ENCODE measurements around the gene B4GALNT1. TPM values are rescaled to one million over a fixed set of nuclear protein-coding genes. Genes with fewer than 3 reads are reported as not detected.

Gene B4GALNT1
- total RNA-seq, 1 donor from 2014 or later = 83.9 TPM

DNA sequence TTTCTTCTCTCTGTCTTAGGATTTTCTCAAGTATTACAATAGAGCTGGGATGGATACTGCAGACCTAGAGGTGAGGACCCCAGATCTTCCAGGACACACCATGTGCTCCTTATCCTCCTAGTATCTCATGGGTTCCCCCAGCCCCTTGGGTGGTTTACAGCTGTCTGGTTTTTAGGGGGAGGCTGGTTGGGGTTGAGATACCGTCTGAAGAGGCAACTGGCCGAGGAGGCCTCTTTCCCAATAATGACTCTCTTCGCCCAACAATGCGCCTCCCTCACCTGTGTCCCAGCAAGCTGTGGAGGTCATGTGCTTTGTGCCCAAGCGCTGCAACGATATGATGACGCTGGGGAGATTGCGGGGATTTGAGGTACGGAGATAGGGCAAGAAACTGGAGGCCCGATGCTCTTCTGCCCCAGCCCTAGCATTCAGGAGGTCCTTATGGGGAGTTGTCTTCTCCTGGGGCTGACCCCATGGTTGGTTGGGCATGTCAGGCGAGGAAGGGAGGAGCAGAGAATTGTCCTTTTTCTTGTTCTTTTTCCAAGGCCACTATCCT is 18.0 kb downstream of the B4GALNT1 start:
- peaks cover 7% of the 10 kb centered on the region for H3K36me3 Mint-ChIP-seq (ENCODE audit: unreplicated experiment)
- peaks cover 11% of the 10 kb centered on the region for H3K9me3 Mint-ChIP-seq (ENCODE audit: unreplicated experiment)
- peaks cover 16% of the 10 kb centered on the region for H3K27me3 Mint-ChIP-seq (ENCODE audit: unreplicated experiment)
- H3K4me3 Mint-ChIP-seq (ENCODE audit: unreplicated experiment) = peak overlapping the region; percentile 25
- H3K4me1 Mint-ChIP-seq (ENCODE audit: low read depth, unreplicated experiment) = peaks cover 36% of the 10 kb centered on the region
- TF ChIP-seq, protein P1, sequence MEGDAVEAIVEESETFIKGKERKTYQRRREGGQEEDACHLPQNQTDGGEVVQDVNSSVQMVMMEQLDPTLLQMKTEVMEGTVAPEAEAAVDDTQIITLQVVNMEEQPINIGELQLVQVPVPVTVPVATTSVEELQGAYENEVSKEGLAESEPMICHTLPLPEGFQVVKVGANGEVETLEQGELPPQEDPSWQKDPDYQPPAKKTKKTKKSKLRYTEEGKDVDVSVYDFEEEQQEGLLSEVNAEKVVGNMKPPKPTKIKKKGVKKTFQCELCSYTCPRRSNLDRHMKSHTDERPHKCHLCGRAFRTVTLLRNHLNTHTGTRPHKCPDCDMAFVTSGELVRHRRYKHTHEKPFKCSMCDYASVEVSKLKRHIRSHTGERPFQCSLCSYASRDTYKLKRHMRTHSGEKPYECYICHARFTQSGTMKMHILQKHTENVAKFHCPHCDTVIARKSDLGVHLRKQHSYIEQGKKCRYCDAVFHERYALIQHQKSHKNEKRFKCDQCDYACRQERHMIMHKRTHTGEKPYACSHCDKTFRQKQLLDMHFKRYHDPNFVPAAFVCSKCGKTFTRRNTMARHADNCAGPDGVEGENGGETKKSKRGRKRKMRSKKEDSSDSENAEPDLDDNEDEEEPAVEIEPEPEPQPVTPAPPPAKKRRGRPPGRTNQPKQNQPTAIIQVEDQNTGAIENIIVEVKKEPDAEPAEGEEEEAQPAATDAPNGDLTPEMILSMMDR (IDR thresholded peaks at IDR 0.05; ENCODE audit: partially characterized antibody, unreplicated experiment) = no peak
- no peak overlapping the region for H3K27ac Mint-ChIP-seq (ENCODE audit: unreplicated experiment)
- no peak for DNase-seq

DNA sequence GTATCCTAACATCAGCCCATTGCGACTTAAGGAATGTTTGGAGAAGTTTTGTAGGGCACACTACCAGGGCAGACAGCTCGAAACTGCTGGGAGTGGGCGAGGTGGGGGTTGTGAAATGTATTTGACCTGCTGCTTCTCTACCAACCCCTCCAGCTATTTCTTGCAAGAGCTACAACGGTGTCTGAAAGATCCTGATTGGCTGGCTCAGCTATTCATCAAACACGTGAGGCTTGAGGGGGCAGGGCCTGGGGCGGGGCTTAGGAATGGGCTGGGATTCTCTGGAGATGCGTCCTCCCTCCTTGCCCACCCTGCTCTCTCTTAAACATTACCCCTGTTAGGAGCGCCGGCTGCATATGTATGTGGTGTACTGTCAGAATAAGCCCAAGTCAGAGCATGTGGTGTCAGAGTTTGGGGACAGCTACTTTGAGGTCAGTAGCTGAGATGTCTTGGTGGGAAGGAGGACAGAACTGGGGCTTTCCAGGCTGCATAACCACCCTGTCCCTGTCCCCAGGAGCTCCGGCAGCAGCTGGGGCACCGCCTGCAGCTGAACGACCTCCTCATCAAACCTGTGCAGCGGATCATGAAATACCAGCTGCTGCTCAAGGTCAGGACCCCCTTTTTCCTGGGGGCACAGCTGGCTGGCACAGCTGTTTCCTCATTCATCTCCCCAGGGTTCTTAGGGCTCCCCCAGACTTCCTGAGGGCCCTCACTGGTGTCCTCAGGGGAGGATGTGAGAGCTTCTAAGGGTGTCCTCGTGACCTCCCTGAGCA is 18.6 kb downstream of the B4GALNT1 start:
- Mint-ChIP-seq H3K27me3 (ENCODE audit: unreplicated experiment) (peaks cover 17% of the 10 kb centered on the region), H3K4me3 (ENCODE audit: unreplicated experiment) (peak overlapping the region; percentile 67), H3K4me1 (ENCODE audit: low read depth, unreplicated experiment) (peaks cover 38% of the 10 kb centered on the region), H3K9me3 (ENCODE audit: unreplicated experiment) (peaks cover 11% of the 10 kb centered on the region), H3K36me3 (ENCODE audit: unreplicated experiment) (peaks cover 7% of the 10 kb centered on the region), H3K27ac (ENCODE audit: unreplicated experiment) (peak overlapping the region; percentile 68)
- TF ChIP-seq, protein P1 (IDR thresholded peaks at IDR 0.05; ENCODE audit: partially characterized antibody, unreplicated experiment) = no peak
- peak; percentile 71 for DNase-seq

DNA sequence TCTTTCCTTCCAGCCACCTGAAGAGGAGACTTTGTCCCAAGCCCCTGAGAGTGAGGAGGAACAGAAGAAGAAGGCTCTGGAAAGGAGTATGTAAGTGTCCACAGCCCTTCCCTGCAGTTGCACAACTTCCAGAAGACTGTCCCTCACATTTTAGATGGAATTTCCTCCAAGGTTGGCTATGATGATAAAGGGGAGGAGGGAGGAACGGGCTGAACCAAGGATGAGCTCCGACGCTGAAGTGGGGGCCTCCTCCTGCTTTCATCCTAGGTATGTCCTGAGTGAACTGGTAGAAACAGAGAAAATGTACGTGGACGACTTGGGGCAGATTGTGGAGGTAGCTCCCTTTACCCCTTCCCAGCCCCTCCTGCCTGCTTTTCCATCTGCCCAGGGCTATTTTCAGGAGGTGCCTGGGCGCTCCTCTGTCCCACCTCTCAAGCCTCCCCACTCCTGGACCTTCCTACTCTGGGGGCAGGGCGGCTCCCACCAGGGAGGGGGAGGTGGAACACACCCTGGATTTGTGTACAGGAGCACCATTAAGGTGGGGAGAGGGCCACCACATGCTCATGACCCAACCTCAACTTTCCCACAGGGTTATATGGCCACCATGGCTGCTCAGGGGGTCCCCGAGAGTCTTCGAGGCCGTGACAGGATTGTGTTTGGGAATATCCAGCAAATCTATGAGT is 19.4 kb downstream of the B4GALNT1 start:
- TF ChIP-seq, protein P1 (IDR thresholded peaks at IDR 0.05; ENCODE audit: partially characterized antibody, unreplicated experiment) = no peak
- no peak for DNase-seq
- Mint-ChIP-seq H3K36me3 (ENCODE audit: unreplicated experiment) (peaks cover 7% of the 10 kb centered on the region), H3K27me3 (ENCODE audit: unreplicated experiment) (peaks cover 9% of the 10 kb centered on the region), H3K9me3 (ENCODE audit: unreplicated experiment) (peaks cover 13% of the 10 kb centered on the region), H3K4me1 (ENCODE audit: low read depth, unreplicated experiment) (peaks cover 37% of the 10 kb centered on the region), H3K4me3 (ENCODE audit: unreplicated experiment) (peak overlapping the region; percentile 83), H3K27ac (ENCODE audit: unreplicated experiment) (peak overlapping the region; percentile 92)

DNA sequence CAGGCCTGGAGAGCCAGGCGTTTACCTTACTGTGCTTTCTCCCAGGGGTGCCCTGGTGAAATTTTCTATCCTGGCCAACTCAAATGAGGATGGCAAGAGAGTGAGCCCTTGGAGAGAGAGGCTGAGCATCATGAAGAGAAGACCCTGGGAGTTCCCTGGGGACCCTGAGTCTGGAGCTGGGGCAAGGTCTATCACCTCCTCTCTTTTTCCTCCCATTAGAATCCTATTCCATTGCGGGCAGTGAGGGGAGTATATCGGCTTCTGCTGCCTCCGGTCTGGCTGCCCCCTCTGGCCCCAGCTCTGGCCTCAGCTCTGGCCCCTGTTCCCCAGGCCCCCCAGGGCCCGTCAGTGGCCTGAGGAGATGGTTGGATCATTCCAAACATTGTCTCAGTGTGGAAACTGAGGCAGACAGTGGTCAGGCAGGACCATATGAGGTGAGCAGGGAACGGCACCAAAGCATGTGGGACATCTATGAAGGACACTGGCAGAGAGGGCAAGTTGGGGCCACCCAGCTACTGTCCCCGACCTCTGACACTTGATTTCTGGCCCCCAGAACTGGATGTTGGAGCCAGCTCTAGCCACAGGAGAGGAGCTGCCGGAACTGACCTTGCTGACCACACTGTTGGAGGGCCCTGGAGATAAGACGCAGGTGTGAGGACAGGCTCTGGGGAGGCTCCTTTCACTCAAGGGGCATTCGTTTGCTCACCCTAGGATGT is 20.1 kb downstream of the B4GALNT1 start:
- peak; percentile 46 for DNase-seq
- Mint-ChIP-seq H3K4me3 (ENCODE audit: unreplicated experiment) (peak overlapping the region; percentile 83), H3K27me3 (ENCODE audit: unreplicated experiment) (peaks cover 8% of the 10 kb centered on the region)

More for the DNA sequence above, 20.1 kb downstream of the B4GALNT1 start:
- H3K4me1 Mint-ChIP-seq (ENCODE audit: low read depth, unreplicated experiment) = peaks cover 38% of the 10 kb centered on the region
- H3K9me3 Mint-ChIP-seq (ENCODE audit: unreplicated experiment) = peaks cover 13% of the 10 kb centered on the region
- peak overlapping the region; percentile 92 for H3K27ac Mint-ChIP-seq (ENCODE audit: unreplicated experiment)
- TF ChIP-seq, protein P1 (IDR thresholded peaks at IDR 0.05; ENCODE audit: partially characterized antibody, unreplicated experiment) = no peak
- peaks cover 6% of the 10 kb centered on the region for H3K36me3 Mint-ChIP-seq (ENCODE audit: unreplicated experiment)

Data from glutamatergic neuron (in vitro differentiated cells).